ENCODE measurements around the gene IRS4.

Gene IRS4

GRCh38 chrX:108736509-108737479, at the start of gene IRS4:
Gene IRS4, minus strand, starts transcription at chrX:108736563.
- no peak for DNase-seq (ENCODE audit: low spot score)

- DNase-seq (ENCODE audit: low spot score), result no peak
These were observed 36.2 kb upstream of the IRS4 start for GRCh38 chrX:108772549-108772948.

DNA sequence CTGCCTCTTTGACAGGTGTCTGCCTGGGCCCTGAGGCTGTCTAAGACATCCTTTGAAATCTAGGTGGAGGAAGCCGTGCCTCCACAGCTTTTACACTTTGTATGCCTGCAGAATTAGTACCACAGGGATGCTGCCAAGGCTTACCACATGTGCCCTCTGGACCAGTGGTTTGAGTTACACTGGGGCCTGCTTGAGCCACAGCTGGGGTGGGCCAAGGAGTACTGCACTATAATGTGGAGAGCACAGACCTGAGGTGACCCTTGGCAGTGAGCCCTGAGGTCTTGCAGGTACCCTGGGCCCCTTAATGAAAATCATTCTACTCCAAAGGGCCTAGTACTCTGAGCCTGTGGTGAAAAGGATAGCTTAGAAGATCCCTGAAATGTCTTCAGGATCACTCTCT, 27.2 kb upstream of the IRS4 start:
- DNase-seq (ENCODE audit: low spot score), result no peak

DNA sequence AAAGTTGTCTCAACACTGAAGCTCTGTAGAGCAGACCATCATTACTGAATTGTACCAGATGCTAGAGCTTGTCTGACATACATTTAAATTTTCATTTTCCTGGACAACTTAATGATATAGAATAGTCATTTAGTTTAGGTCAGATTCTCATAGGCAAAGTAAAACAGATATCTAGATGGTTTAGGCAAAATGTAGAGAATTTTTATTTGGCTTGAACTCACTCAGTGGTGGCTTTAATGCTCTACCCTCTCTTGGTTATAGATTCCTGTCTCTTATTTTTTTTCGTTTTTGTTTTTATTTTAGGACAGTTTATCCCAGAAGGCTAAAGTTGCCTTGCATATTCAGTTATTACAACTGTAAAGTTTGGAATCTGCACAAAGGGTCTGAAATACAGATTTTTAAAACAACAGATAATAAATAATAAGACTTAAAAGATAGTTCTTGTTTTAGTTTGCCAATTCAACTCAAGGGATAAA, 4.0 kb upstream of the IRS4 start:
- no peak for DNase-seq (ENCODE audit: low spot score)

DNA sequence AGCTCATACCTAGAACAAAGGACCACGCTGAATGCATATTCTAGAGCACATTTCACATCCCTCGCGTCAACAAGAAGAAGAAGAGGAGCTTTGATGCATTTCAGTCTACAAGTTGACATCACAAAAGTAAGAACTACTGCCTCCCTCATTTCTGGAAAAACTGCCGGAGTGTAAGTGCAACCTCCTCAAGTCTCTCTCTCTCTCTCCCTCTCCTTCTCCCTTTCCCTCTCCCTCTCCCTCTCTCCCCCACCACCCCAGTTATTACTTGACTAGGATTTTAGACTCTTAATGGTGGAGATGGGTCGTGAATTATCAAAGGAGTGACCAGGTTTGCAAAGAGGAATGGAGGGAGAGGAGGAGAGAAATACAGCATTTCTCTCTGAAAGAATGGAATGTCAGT, 1.4 kb upstream of the IRS4 start:
- DNase-seq (ENCODE audit: low spot score), result no peak

GRCh38 chrX:108735679-108736508, 469 bp downstream of the IRS4 start:
- no peak for DNase-seq (ENCODE audit: low spot score)

GRCh38 chrX:108735091-108735678, 1.2 kb downstream of the IRS4 start:
- DNase-seq (ENCODE audit: low spot score), result no peak

- DNase-seq (ENCODE audit: low spot score), result no peak
These were observed 1.9 kb downstream of the IRS4 start for GRCh38 chrX:108734426-108734825.

- no peak for DNase-seq (ENCODE audit: low spot score)
These were observed 3.6 kb downstream of the IRS4 start for GRCh38 chrX:108732630-108733321.

DNA sequence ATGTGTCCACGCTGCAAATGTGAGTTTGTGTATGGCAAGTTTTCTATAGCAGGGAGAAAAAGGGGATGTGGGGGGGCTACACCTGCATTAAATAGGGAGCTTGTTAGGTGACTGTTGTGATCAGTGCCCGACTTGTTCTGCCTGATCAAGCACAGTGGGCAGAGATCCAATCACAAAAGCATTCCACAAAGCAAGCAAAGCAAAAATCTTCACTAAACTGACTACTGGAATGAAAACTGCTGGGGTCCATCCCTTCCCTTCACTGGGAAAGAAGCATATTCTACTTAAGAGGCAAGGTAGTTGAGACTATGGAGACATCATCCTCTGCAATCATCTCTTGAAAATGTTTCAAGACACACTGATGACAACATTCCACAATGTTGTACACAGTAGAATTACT, 5.2 kb downstream of the IRS4 start:
- no peak for DNase-seq (ENCODE audit: low spot score)

DNA sequence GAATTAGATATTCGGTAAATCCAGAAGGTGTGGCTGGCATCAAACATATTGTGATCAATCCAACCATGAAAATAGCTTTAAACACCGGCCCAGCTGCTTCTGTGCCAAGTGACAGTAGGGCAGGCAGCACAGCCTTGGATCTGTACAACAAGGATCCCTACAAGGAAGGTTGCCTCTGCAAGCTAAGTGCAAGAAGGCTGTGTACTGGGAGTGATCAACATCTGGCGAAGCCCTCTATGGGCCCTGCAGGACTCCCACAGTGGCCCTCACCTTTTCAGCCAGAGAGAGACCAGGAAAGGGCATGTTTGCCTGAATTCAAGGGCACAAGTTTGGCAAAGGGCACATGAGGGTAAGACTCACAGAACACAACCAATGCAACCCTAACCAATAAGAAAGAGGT, 9.6 kb downstream of the IRS4 start:
- DNase-seq (ENCODE audit: low spot score), result no peak

DNA sequence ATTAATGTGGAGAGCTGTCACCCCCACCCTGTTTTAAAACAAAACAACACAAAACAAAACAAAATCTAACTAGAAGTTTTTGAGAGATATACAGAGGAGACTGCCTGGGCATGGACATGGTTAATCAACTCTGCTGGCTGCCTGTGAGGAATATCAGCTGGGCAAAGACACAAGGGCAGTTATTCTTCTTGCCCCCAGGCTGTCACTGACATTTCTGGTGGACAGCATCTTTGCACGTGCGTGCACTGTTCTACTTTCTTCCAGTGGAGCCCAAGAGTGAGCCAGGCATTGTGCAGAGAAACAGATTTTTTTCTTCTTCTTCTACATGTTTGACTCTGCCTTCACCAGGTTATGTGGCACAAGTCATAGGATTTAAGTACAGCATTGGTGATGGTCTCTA, 13.8 kb downstream of the IRS4 start:
- DNase-seq (ENCODE audit: low spot score), result no peak

GRCh38 chrX:108712886-108713285, 23.5 kb downstream of the IRS4 start:
- DNase-seq (ENCODE audit: low spot score), result no peak

- no peak for DNase-seq (ENCODE audit: low spot score)
These were observed 31.5 kb downstream of the IRS4 start for GRCh38 chrX:108704839-108705238.

GRCh38 chrX:108702530-108702929, 33.8 kb downstream of the IRS4 start:
- no peak for DNase-seq (ENCODE audit: low spot score)

- DNase-seq (ENCODE audit: low spot score), result no peak
These were observed 34.7 kb downstream of the IRS4 start for GRCh38 chrX:108701633-108702032.

DNA sequence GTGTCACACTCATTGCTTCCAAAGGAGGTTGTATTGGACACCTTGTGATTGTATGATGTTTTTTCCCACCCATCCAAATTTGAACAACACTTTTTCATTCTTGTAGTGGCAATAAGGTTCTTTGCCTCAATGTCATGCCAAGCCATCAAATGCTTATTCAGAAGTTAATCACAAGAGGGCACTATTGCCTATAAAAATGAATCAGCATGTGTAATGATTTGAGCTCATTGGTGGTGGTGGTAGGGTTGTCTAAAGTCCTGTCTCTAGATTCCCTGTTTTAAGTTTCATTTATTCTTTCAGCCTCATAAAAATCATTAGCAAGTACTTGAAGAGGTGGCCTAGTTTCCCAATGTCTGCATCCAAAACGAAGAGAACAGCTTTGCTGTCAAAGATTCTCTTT, 37.0 kb downstream of the IRS4 start:
- peak; percentile 31 for DNase-seq (ENCODE audit: low spot score)

- DNase-seq (ENCODE audit: low spot score), result no peak
These were observed 39.7 kb downstream of the IRS4 start for GRCh38 chrX:108696690-108697089.

Measured in globus pallidus (tissue), 1 donor.